Mammary epithelial cell (primary cell): Measurements from ENCODE around the gene CDR2.

Experiments
- CTCF ChIP-seq, 2 donors: IDR thresholded peaks in 1 of 2; conservative IDR thresholded peaks in 1 of 2; 2 replicates each; pipeline ENCODE4 v1.5.1; 2011 to 2012; ENCODE audit warnings: inconsistent platforms in 2 of 2, low read length in 2 of 2, mild to moderate bottlenecking in 2 of 2, control low read depth in 1 of 2, low read depth in 1 of 2; ENCODE audit not compliant: insufficient read depth in 1 of 2; ENCODE audit errors: extremely low read depth in 1 of 2
- EZH2 ChIP-seq: IDR thresholded peaks from 2 replicates; pipeline ENCODE4 v1.6.1; 2012; ENCODE audit warnings: low read length, inconsistent platforms, borderline replicate concordance

- TF ChIP-seq CTCF (conservative IDR thresholded peaks at IDR 0.05 in 1 of 2, IDR thresholded peaks at IDR 0.05 in 1 of 2; ENCODE audit: extremely low read depth in 1 of 2, insufficient read depth in 1 of 2, low read depth in 1 of 2, low read length in 2 of 2), result no peak
- no peak for TF ChIP-seq EZH2
Measured at GRCh38 chr16:22336581-22336980, 37.8 kb downstream of the CDR2 start.
